HG03097 (cell line): ENCODE data around the gene STC2.
"Not testable (repeated sequence)": the region's sequence is repeated elsewhere in the genome, so short reads cannot be mapped to it uniquely, and the experiment has no call there.

ENCODE experiments used
- ATAC-seq: cut with Tn5 transposase; IDR thresholded peaks from one replicate; pipeline ENCODE4 v1.9.1; 2021; ENCODE audit not compliant: unreplicated experiment, low FRiP score

STC2 gene

DNA sequence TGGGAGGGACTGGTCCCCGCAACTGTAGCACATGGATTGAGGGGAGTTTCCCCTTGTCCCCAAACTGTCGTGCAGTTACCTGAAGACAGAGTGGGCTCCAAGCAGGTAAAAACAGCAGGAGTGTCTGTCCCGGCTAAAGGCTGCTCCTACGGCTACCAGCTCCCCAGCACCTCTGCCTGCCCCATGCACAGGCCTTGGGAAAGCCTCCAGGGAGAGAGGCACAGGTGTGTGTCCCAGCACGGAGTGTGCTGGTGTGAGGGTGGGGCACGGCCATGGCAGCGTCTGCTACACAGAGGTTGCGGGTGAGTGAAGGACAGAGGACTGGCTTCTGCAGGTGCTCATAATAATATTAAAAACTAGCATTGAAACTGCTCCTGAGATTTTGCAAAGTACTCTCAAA, 30.4 kb downstream of the STC2 start:
- ATAC-seq = no peak

DNA sequence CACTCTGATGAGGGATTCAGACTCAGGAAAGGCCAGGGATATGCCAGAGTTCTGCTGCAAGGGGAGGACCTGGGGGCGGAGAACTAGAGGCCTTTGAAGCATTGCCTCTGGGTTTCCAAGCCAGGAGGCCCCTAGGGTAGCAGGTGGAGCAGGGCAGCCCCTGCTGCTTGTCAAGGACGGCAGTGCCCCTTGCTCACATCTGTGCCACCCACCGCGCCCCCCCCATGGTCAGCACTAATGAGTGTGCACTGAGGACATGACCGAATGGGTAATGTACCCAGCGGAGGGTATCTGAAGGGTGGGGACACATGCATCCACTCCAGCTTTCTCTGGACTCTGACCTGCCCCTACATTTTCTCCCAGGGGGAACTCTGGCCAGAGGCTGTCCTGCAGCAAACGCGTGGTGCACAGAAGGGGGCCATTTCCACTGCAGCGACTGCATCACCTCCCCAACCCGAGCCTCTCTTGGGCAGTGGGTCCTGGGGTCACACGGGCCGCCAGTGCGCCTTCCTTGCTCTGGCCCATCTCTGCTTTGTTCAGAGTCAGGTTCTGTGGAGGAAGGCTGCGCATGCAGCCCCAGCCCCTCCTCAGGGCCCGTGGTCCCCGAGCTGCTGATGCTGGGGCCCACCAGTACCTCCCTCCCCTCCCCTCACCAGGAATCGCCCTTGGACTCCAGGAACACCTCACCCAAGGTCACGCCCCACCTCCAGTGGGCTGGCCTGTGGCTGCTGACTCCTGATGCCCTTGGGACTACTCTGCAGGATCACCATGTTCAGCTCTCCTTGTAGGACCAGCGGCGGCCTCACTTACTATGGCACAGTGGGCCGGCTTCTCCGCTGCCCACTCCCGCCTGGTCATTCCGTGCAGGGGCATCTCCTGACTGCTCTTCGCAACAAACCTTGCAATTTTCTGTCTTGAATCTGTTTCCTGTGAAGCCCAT, 31.2 kb downstream of the STC2 start:
- no peak for ATAC-seq

DNA sequence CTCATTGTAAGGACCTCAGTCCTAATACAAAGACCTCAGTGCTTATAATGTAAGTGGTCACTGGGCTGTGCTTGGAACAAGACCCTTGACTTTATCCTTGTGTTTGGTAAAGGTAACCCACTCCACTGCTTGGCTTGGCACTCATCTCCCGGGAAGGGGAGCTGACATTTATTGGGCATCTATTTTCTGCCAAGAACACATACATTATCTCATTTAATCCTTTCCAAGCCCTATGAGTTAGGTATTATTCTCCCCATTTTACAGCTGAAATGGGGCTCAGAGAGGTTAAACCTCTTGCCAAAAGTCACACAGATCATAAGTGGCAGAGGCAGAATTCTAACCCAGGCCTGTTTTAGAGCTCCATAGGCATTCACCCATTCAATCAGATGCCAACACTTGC, 32.4 kb downstream of the STC2 start:
- ATAC-seq = no peak

DNA sequence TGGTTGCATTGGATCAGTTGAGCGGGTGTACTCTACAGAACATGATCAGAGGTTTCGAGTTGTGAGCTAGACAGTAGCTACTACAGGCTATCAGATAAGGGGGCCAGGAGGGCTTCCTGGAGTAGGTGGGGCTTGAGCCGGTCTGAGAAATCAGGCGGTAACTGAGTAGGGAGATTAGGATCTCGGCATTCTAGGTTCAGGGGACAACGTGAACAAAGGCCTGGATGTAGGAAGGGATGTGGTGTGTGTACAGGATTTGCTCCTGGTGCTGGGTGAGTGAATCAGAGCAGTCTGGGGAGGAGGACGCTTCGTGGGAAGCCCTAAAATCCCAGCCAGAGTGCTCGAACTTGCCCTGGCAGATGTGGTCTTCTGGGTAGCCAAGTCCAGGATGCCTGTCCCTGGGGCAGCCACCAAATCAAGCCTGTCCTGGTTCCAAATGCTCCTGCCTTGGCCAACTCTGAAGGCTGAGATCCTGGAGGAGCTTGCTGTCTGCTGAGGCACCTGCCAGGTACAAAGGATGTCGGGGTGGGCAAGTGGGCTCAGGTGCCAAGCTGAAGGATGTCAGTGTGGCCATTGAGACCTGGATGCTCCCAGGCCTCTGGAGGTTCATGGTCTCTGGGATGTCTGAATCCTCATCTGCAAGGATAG, 33.4 kb downstream of the STC2 start:
- no peak for ATAC-seq

DNA sequence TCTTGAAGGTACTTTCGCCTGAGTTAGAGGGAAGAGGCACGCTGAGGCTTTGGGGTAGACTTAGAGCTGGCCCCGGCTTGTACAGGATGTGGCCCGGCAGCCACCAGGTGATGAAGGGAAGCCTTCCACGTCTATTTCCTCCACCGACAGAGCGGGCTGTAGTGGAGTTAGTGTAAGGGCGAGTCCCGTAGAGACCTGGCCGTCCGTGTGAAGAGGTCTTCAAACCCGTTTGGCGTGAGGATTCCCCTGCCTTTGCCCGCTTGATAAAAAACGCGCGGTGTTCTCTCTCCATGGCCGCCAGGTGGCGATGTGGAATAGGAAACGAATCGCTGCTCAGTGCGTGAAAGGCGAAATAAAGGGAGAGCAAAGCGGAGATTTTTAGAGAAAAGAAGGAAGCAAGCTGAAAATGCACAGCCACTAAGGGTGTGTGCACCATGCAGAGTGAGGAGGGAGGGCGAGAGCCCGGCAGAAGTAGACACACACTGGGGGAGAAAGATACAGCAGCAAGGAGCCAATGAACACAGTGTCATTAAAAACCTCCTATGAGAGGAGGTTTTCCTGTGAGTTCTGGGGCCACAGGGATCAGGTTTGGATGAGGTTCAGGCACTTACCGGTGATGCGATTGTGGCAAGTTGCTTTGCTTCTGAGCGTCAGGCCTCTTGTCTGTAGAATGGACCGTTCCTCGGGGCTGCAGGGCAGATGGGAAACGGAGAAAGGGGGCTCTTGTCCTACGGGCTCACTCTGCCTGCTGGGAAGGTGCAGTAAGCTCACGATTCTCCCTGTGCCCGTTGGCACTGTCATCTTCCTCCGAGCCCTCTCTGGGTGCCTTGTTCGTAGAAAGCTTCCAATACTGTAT, 34.2 kb downstream of the STC2 start:
- ATAC-seq = no peak

DNA sequence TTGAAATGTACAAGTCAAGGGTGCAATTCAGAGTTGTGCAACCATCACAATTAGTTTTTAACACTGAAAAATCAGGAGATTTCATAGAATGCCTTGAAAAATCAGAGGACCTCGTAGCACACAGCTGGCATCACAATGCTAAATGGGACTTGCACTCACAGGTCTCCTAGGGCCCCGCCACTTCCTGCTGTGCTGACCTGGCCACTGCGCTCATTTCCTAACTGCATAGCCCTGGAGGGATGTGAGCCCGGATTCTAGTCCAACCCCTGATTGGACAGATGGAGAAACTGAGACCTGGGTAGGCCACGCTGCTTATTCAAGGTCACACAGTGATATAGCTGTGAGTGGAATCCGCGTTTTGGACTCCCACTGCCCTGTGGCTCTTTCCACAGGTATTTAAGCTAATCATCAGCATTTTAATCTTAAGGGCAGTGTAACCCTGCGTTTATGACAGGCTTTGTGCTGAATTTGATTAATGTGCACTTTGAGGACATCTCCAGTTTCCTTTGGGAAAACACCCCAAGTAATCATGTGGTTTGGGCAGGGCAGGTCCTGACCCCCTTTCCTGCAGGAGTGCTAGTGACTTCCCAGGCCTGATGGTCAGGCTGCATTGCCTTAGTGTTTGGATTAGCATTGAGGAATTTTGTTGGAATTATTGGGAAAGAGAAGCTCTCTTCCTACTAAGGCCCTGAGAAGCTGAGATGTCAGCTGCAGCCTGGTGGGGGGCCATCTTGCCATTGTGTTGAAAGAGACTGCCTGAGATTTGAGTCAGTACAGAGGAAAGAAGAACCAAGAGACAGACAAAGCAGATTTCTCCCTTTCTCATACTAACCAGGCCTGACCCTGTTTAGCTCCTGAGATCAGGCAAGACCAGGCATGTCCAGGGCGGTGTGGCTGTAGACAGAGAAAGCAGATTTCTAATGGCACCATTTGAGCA, 36.2 kb downstream of the STC2 start:
- ATAC-seq = no peak

DNA sequence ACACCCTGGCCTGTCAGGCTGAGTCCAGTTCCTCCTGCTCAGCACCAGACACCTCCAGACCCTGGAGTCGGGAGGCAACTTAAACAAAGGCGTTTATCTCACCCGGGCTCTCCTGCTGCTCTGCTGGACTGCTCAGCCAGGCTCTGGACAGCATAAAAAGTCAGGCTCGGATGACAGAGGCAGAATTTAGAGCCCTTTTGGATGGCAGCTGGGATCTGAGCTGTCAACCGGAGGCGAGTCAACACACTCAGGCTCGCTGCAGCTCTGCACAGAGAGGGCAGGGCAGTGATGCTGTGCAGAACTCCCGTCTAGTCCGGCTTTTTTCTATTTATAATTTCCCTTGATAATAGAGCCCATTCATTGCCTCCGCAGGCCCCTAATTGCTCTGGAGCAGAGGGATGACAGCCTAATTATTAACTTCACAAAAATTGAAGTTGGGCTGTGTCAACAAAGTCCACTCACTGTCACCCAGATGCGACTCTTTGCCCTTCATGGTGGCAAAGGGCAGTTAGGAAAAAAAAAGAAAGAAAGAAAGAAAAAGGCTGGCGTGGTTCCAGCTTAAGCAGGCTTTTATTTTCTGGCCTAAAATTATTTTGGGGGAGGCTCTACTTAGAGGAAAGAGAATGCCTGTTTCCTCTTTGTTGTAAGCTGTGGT, 37.6 kb downstream of the STC2 start:
- ATAC-seq = no peak

DNA sequence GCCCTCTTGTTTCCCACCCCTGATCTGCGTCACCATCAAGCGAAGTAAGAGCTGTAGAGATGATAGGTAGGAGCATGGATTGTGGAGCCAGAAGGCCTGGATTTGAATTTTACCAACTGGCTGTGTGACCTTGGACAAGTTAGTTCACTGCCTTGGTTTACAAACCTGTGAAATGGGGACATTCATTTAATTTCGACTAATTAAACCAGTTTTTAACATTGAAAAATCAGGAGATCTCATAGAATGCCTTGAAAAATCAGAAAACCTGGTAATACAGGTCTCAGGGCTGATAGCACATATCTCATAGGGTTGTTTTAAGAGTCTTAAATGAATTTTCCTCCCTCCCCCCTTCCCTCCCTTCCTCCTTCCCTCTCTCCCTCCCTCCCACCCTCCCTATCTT, 38.8 kb downstream of the STC2 start:
- no peak for ATAC-seq

DNA sequence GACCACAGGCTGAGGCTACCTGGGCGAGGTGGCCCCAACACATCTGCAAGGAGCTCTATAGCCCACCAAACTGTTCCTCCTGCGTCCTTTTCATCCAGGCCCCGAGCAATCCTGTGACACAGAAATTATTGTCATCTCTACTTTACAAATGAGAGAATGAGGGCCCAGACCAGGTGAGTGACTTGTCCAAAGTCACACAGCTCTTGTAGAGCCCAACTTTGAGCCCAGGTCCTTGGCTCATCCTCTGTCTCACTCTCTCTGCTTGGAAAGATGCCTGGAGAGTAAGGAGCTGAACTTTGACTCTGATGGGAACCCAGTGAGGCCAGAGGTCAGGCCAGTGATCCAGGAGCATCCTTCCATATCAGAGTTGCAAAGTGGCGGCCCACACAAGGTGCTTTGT, 39.6 kb downstream of the STC2 start:
- ATAC-seq = no peak

DNA sequence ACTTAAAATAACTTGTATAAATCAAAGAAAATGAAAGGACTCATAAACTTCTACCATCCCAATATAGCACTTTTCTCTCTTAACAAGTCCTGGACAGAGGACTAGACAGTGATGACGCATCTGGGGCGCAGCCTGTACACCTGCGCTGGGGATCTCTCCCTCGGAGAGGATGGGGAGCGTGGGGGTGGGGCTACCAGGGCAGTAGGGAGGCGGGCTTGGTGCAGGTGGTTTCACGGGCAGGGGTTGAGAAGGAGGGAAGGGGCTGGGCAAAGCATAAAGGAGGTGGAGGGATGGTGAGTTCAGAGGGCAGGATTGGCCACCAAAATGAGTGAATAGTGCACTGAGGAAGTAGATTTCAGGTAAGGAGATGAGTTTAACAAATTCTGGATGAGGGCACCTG, 41.1 kb downstream of the STC2 start:
- ATAC-seq = no peak

DNA sequence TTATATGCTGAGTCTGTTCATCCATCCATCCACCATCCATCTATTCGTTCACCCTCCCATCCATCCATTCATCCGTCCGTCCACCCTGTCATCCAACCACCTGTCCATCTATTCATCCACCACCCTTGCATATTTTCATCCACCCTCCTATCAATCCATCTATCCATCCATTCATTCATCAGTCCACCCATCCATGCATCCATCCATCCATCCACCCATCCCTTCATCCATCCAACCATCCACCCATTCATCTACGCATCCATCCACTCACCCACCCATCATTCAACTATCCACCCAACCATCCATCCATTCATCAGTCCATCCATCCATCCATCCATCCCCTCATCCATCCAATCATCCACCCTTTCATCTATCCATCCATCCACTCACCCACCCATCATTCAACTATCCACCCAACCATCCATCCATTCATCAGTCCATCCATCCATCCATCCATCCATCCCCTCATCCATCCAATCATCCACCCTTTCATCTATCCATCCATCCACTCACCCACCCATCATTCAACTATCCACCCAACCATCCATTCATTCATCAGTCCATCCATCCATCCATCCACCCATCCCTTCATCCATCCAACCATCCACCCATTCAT, 43.8 kb downstream of the STC2 start:
- not testable (repeated sequence) for ATAC-seq

DNA sequence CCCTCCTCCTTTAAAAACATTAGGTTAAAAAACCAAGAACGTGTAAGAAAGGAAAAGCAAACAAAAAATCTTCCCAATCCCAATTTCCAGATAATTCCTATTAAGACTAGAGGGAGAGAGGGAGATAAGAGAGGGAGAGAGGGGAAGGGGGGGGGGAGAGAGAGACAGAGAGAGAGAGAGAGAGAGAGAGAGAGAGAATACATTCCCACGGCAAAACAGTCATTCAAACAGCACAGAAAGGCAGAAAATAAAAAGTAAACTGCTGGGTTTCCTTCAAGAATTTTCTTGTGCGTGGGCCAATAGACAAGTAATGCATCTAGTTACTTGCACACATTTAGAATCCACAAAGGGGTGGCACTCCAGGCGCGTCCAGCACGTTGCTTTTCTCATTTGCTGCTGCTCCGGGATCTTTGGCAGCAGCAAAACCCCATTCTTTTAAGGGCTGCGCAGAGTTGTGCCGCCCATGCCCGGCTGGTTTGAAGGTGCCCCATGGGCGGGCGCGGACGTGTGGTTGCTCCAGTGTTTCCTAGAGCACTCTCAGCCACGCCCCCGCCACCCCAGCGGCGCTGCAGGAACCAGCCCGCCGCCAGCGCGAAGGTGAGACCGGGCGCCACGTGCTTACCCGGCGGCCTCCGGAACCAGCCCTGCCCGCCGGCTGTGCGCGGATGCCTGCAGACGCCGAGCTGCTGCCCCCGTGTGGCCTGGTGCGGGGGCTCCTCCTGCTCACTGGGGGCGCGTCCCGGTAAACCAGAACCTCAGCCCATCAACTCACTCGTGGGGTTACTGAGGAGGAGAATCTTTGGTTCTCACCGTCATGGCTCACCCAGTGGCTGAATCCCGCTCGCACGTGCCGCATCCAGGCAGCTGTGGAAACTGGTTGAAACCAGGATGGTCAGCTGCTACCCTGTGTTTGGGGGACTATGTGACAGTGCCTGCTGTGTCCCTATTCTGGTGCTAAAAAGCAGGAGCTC, 44.6 kb downstream of the STC2 start:
- ATAC-seq = peak; percentile 84

DNA sequence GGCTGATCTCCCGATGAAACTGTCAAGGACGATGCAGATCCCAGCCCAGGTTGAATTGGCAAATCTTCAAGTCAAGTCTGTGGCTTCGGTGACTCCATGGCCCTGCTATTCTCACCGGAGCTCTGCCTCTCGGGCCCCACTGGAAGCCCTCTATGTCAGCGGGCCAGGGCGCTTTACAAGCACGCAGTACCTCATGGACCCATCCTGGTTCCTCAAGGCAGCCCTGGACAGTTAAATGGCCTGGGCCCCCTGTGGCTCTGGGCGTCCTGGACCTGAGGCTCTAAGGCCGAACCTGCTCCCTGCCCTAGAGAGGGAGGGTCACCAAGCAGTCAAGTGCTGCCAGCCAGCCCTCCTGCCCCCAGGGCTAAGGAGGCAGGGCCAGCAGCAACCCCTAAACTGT, 45.3 kb downstream of the STC2 start:
- ATAC-seq = no peak

DNA sequence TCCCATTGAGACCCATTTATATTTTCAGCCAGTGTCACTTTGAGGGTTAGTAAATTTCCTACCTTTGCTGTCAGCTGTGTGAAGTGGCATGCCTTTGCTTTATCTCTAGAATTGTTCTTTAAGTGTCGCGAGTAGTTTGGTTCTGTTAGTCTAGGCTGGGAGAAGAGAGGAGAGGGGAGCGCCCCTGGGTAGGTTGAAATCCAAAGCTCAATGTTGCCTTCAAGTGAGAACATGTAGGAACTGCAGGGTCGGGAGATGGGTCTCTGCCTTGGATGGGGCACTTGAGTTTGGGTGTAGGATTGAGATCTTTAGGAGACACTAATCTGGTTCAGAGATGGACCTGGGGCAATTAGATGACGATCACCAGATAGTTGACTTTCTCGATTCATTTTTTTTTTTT, 46.3 kb downstream of the STC2 start:
- ATAC-seq = no peak

DNA sequence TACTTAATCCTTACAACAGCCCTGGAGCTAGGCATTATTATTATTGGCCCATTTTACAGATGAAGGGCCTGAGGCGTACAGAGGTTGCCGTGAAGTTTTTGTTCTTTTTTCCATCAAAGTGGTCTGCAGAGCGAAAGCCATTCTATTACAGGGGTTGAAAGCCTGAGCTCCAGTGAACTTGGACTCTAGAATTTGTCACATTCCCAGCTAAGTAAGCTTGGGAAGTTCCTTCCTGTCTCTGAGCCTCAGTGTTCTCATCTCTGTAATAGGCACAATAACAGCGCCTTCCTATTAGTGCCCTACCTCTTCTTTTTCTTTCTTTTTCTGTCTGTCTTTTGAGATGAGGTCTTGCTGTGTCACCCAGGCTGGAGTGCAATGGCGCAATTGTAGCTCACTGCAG, 49.0 kb downstream of the STC2 start:
- ATAC-seq = no peak

DNA sequence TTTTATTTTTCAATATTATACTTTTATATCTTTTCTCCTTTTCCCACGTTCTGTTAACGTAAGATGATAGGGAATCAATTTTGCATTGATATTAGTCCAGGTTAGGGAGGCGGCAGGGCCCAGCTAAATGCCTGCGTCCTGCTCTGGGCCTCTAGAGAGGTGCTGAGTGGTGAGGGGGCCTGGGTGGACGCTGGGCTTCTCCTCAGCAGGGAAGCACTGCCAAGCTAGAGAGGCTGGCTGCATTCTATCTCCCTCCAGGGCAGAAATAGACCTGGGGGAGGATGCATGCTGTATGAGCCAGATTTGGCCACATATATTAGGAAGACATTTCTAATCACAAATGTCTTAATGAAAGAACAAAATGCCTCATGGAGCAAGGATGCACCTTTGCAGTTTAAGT, 49.6 kb downstream of the STC2 start:
- no peak for ATAC-seq

DNA sequence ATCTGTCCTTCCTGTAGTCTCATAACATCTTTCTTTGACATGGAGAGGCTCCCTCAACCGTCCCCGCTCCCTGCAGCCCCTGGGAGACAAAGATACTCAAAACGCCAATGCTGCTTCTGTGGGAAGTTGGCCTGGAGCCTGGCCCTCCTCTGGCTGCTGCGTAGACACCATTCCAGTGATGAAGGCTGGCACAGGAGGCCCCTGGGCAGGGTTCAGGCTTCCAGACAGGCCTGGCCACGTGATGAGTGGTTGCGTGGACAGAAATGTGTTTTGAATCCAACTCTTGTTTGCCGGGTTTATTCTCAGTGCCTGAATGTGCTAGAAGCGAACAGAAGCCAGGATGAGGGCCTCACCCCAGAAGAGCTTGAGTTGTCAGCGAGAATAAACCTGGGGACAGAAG, 50.0 kb downstream of the STC2 start:
- ATAC-seq = no peak

DNA sequence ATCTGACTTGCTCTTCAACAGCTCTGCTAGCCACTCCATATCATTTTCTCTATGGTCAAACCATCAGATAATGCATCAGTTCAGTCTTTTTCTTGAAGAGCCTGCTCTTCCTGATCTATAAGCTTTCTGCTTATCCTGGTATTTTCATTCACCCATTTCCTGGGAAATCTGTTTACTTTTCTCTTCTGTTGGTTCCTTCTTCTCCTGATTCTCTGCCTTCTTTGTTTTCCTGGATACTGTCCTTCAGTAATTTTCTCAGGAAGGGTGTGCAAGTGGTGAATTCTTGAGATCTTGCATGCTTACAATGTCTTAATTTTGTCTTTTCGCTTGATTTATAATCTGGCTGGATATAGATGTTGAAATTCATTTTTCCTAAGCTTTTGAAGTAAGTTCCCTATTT, 53.4 kb downstream of the STC2 start:
- ATAC-seq = no peak
